ENCODE data around the gene KLHL9.

KLHL9 gene

DNA sequence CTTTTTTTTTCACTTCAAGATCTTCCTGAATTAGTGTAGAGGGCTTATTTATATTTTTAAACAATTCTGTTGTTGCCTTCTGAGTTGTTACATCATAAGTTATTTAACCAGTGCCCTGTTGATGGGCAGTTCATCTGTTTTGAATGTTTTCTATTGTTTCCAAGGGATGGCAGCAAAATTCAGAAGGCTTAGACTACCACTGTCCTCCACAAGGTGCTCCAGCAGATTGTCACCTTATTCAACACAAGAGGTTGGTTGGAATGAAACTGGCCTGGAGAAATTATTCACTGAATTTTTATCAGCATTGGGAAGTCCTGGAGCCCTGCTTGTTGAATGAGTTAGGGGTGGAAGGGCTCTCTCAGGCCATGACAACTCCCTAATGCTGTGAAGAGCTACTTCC, 1.3 kb upstream of the KLHL9 start:
- no peak overlapping the region for H3K4me3 ChIP-seq (replicated peaks; ENCODE audit: low read depth, low read length)
- H3K27me3 ChIP-seq (replicated peaks; ENCODE audit: control insufficient read depth, insufficient read depth, low read length): no peaks in the 10 kb centered on the region
- no peak for DNase-seq (ENCODE audit: extremely low read depth, insufficient read length)
- H3K36me3 ChIP-seq (ENCODE audit: control insufficient read depth, insufficient read depth, low read length): peaks cover 2% of the 10 kb centered on the region
- TF ChIP-seq, protein P1, sequence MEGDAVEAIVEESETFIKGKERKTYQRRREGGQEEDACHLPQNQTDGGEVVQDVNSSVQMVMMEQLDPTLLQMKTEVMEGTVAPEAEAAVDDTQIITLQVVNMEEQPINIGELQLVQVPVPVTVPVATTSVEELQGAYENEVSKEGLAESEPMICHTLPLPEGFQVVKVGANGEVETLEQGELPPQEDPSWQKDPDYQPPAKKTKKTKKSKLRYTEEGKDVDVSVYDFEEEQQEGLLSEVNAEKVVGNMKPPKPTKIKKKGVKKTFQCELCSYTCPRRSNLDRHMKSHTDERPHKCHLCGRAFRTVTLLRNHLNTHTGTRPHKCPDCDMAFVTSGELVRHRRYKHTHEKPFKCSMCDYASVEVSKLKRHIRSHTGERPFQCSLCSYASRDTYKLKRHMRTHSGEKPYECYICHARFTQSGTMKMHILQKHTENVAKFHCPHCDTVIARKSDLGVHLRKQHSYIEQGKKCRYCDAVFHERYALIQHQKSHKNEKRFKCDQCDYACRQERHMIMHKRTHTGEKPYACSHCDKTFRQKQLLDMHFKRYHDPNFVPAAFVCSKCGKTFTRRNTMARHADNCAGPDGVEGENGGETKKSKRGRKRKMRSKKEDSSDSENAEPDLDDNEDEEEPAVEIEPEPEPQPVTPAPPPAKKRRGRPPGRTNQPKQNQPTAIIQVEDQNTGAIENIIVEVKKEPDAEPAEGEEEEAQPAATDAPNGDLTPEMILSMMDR (IDR thresholded peaks at IDR 0.05; ENCODE audit: insufficient read depth, low read length, poor library complexity, severe bottlenecking): no peak

DNA sequence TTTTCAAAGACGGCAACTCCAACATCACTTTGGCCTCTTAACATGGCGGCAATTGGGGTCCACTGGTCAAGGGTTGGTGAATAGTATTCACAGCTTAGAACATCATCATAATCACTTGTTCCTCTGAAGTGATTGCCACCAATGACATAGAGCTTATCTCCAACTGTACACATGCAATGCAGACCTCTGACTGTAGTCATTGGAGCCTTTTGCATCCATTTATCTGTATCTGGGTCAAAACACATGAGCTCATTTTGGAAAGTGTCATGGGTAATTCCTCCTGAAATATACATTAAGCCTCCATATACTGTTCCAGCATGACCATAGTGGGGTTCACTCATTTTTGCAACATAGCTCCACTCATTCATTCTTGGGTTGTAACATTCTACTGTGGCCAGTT, 2.0 kb downstream of the KLHL9 start:
- Histone ChIP-seq H3K4me3 (replicated peaks; ENCODE audit: low read depth, low read length) (peak overlapping the region; percentile 92; the same call in 1 of the 2 replicates), H3K36me3 (ENCODE audit: control insufficient read depth, insufficient read depth, low read length) (peaks cover 2% of the 10 kb centered on the region), H3K27me3 (replicated peaks; ENCODE audit: control insufficient read depth, insufficient read depth, low read length) (no peaks in the 10 kb centered on the region)
- no peak for DNase-seq (ENCODE audit: extremely low read depth, insufficient read length)
- TF ChIP-seq, protein P1 (IDR thresholded peaks at IDR 0.05; ENCODE audit: insufficient read depth, low read length, poor library complexity, severe bottlenecking): no peak

- H3K36me3 ChIP-seq (ENCODE audit: control insufficient read depth, insufficient read depth, low read length): peaks cover 2% of the 10 kb centered on the region
- H3K27me3 ChIP-seq (replicated peaks; ENCODE audit: control insufficient read depth, insufficient read depth, low read length): no peaks in the 10 kb centered on the region
- DNase-seq (ENCODE audit: extremely low read depth, insufficient read length): no peak
- TF ChIP-seq, protein P1 (IDR thresholded peaks at IDR 0.05; ENCODE audit: insufficient read depth, low read length, poor library complexity, severe bottlenecking): no peak
- H3K4me3 ChIP-seq (replicated peaks; ENCODE audit: low read depth, low read length): no peak overlapping the region; the same call in 1 of the 2 replicates
Measured at GRCh38 chr9:21331676-21332402, 3.4 kb downstream of the KLHL9 start.

GRCh38 chr9:21326526-21327139, 8.6 kb downstream of the KLHL9 start:
- H3K27me3 ChIP-seq (replicated peaks; ENCODE audit: control insufficient read depth, insufficient read depth, low read length): no peaks in the 10 kb centered on the region
- TF ChIP-seq, protein P1 (IDR thresholded peaks at IDR 0.05; ENCODE audit: insufficient read depth, low read length, poor library complexity, severe bottlenecking): peak; percentile 49
- peak; percentile 43 for DNase-seq (ENCODE audit: extremely low read depth, insufficient read length)
- no peak overlapping the region for H3K4me3 ChIP-seq (replicated peaks; ENCODE audit: low read depth, low read length)
- peaks cover 2% of the 10 kb centered on the region for H3K36me3 ChIP-seq (ENCODE audit: control insufficient read depth, insufficient read depth, low read length)

DNA sequence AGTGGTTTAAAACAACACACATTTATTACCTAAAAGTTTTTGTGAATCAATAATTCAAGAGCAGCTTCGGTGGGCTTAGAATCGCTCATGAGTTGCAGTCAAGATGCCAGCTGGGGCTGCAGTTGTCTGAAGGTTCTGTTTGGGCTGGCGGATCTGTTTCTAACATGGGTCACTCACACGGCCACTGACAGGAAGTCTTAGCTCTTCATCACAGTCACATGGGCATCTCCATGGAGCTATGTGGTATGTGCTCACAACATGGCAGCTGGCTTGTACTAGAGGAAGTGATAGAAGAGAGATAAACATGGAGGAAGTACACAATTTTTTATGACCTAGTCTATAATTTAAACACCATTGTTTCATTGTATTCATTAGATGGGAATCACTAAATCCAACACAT, 11.2 kb downstream of the KLHL9 start:
- Histone ChIP-seq H3K4me3 (replicated peaks; ENCODE audit: low read depth, low read length) (no peak overlapping the region), H3K27me3 (replicated peaks; ENCODE audit: control insufficient read depth, insufficient read depth, low read length) (no peaks in the 10 kb centered on the region), H3K36me3 (ENCODE audit: control insufficient read depth, insufficient read depth, low read length) (peaks cover 3% of the 10 kb centered on the region)
- no peak for DNase-seq (ENCODE audit: extremely low read depth, insufficient read length)
- TF ChIP-seq, protein P1 (IDR thresholded peaks at IDR 0.05; ENCODE audit: insufficient read depth, low read length, poor library complexity, severe bottlenecking): no peak

Measured in GM06990 (cell line).